HG02970 (cell line): ENCODE results near the gene DCAF4.
"Not testable (repeated sequence)": the region's sequence is repeated elsewhere in the genome, so short reads cannot be mapped to it uniquely, and the experiment has no call there.

ENCODE experiments used
- ATAC-seq: cut with Tn5 transposase; IDR thresholded peaks from one replicate; pipeline ENCODE4 v1.9.1; 2021; ENCODE audit warnings: mild to moderate bottlenecking, moderate library complexity, moderate number of reproducible peaks; ENCODE audit not compliant: unreplicated experiment, low FRiP score

Gene DCAF4

DNA sequence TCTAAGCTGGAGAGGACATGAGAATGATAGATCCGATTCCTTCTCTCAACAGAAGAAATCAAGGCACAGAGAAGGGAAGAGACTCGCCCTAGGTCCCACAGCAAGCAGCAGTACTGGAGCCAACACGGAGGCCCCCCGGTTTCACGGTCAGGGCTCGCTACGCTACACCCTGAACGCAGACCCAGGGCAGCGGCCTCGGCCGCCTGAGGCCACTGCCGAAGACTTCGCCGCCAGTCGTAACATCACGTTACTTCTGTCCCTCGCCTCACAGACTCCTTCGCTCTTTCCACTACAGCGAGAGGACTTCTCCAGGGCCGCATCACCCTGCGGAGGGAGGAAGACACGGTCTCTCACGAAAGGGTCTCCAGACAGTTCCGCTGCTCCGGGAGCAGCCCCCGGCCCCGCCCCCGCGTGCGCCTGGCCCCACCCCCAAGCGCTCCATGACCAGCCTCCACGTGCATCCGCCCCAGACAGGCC lies 411 bp upstream of the DCAF4 start:
- ATAC-seq, result peak; percentile 4

DNA sequence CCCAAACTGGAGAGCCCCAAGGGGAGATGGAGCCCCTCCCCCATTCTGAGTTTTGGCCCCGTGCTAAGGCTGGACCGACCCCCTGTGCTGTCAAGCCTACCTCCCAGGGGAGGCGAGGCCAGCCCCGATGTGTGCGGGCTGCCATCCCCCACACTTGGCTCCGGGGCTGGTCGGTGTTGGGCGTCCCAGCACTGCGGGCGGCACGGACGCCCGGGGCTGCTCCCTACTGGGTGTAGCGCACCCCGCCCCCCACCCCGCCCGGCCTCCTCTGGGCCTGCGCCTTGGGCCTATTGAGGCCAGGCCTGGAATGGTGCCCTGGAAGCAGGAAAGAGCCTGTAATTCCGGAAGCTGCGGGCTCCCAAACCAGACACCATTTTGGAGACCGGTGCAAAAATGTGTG lies 2.6 kb downstream of the DCAF4 start:
- ATAC-seq, result no peak

DNA sequence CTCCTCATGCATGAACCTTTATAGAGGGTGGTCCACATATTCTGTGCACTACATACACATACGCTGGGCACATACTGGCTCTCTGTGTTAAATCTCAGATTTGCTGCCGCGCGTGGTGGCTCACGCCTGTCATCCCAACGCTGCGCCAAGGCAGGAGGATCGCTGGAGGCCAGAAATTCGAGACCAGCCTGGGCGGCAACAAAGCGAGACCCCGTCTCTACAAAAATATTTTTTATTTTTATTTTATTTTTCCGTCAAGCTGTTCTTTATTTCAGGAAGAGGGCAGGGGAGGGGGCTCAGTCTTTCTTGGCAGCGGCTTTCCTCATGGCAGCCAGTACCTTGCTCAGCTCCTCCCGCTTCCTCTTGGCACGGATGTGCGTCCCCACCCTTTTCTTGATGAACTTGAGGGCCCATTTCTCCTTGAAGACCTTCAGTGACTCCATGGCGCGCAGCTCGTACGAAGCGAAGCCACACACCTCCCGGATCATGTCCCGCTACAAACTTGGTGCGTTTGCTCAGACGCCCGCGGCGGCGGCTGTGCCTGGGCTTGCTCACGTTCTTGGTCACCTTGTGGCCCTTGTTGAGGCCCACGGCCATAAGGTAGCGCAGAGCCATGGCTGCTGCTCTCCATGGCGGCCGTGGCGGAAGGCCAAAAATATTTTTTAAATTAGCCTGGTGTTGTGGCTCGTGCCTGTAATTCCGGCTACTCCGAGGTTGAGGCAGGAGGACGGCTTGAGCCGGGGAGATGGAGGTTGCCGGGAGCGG lies 3.2 kb downstream of the DCAF4 start:
- ATAC-seq, result no peak

DNA sequence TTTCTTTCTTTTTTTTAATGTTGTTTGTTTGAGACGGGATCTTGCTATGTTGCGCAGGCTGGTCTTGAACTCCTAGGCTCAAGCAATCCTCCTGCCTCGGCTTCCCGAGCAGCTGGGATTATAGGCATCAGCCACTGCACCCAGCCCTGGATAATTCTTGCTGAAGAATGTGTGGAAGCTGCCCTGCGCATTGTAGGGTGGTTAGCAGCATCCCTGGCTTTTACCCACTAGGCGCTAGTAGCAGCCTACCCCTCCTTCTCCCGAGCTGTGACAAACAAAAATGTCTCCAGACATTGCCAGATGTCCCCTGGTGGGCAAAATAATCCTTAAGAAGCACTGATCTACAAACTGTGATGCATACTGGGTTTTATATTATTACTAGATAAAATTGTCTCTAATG lies 6.6 kb downstream of the DCAF4 start:
- no peak for ATAC-seq

DNA sequence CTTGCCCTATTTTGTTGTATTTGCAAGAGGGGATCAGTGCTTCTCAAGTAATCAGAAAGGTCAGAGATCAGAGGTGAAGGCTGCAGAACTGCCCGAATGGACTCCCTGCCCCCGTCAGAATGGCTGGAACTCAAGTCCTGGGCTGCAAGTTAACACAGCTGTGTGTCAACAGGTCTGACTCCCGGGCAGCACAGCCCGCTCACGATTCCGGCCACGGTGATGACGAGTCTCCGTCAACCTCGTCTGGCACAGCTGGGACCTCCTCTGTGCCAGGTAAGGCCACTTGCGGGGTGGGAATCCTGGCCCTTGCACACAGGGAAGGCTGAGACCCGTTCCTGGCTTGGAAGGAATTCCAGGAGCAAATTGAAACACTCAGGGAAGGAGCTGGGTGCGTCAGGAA lies 13.4 kb downstream of the DCAF4 start:
- no peak for ATAC-seq

DNA sequence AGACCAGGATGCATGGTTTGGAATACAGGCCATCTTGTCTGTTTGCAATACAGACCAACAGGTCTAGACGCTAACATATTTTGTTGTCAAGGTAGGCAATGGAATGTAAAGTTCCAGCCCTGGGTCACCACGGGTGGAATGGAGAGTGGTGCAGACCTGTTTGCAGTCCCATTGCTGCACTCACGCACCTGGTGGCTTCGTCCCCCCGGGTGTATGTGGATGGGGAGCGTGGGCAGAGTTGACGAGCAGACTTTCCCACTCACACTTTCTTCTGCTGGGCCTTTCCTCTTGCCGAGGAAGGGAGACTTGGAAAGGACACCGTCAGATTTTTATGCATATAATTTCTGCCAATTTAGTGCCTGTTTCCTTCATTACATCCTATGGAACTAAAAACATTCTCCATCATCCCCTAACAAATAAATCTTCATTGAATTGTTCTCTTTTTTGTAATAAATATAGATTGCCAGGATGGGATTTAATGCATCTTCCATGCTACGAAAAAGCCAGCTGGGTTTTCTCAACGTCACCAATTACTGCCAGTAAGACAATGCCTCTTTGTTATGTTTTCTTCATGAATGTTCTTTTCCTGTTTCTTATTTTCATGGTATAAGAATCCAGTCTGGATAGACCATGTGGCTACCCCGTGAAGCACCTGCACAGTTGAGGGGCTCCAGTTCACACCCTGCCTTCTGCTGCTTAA lies 15.2 kb downstream of the DCAF4 start:
- ATAC-seq, result no peak

DNA sequence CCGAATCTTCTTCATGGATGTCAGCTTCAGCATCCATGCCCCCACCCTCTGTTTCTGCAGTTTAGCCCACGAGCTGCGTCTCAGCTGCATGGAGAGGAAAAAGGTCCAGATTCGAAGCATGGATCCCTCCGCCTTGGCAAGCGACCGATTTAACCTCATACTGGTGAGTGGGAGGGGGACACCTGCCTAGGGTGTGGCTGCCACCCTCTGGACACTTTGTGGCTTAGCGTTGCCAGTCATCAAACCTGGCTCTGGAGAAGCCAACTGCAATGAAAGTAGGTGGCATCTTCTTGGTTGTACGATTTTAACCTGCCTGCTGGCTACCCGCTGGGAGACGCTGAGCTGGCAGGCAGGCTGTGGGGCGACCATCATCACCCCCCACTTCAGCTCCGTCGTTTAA lies 16.7 kb downstream of the DCAF4 start:
- ATAC-seq, result no peak

DNA sequence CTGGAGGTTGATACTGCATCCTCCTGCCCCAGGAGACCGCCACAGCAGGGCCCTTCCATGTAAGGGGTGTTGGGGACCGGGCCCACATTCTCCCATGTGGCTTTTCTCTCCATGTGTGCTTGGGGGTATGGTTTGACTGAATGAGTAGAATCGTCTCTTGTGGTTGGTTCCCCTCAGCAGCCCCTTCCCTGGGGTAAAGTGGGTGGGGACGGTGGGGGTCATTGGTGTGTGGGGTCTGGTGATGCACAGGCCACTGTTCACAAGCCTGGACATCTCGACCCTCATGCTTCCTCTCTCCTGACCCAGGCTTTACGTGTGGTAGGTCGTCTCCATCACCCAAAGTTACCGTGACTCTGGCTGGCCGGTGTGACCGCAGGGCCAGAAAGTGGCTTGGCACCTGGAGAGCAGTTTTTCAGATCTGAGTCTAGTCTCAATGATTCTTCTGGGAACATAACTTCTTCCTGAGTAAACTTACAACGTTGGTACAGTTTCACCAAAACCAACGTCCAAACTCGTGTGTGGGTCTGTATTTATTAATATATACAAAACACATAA lies 17.7 kb downstream of the DCAF4 start:
- no peak for ATAC-seq

DNA sequence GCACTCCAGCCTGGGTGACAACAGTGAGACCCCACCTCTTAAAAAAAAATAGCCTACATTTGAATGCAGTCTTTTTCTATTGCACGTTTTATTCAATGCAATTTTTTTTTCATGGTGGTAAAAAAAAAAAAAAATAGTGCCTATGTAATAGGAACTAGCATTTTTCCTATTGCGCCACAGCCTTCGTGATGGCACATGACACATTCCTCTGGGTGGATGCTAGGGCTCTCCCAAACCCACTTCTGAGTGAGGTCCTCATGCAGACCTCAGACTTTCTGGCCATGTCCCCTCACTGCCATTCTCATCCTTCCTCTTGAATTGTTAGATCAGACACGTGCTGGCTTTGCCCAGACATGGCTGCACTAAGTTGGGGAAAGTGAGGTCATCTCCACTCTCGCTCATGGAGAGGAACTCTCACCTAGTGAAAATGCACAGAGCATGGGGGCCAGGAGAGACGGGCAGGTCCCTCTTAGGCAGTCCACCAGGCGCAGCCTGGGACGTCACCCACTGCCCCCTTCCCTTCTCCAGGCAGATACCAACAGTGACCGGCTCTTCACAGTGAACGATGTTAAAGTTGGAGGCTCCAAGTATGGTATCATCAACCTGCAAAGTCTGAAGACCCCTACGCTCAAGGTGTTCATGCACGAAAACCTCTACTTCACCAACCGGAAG lies 19.2 kb downstream of the DCAF4 start:
- no peak for ATAC-seq

DNA sequence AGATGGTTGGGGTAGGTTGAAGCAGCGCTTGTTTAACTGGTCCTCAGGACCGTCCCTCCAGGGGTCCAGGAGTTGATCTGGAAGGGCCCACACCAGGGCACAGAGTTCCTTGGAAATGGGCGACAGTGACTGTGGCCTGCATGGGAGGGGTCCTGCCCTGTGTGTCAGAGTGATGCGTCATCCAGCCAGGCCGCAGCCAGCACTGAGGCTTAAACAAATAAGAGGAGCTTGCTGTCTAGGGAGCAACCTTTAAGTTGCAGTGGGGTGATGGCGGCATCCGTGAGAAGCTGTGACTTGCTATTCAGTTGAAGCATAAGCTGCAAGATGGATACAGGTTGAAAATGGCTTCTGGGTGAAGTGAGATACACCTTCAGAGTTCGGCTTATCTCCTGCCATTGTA lies 20.2 kb downstream of the DCAF4 start:
- no peak for ATAC-seq

DNA sequence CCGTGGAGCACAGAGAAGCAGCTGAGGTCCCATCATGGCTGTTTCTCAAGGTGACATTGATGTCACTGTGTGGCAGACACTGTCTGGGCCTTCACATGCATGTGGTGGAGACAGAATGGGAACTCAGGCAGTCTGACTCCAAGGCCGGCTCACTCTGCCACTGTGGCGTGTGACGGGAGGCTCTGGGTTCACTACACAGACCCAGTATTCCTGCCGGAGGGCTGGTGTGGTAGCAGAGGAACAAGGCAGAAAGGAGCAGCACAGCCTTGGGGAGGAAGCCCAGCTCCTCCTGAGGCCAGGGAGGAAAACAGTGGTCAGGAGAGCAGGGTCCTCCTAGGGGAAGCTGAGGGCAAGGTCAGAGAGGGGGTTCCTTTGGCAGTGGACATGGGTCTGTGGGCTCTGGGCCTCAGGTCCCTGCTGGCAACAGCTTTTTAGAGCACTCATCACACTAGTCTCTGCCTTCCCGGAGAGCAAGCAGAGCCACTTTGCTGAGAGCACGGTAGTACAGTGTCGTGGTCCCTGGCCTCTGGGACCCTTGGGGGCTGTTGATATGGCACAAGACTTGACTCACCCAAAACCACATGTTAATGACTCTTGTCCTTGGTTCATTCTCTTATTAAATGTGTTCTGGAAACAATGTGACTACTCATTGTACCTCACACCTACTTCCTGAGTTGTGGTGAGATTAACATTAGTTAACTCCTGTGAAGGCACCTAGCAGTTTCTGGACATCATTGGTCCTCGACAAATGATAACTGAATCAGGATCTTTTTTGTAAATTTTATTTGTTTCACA lies 21.3 kb downstream of the DCAF4 start:
- ATAC-seq, result no peak

DNA sequence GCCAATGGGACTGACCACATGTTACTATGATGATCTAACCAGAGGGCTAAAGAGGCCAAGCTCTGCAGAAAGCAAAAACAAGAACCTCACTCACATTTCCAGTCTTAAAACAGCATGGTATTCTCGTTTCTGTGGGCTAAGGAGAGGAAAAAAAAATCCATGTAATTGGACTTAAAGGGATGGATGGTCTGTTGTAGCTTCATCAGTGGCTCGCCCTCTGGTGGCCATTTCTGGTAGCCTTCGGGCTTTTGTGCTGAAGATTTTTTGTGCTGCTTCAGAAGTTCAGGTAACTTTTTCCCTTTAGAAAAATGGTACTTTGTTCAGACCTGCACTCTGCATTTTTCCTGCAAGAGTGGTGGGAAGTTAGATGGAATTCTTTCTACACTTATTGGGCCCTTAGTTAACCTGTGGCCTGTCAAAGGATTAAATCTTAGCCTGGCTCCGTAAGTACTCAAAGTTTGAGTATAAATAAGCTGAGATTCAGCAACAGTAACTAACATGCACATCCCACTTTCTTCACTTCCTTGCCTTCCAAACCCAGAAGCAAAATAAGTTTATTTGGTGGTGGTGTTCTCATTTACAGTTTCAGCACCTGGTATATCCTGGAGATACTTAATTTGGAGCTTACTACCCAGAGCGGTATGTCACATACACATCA lies 22.3 kb downstream of the DCAF4 start:
- no peak for ATAC-seq

DNA sequence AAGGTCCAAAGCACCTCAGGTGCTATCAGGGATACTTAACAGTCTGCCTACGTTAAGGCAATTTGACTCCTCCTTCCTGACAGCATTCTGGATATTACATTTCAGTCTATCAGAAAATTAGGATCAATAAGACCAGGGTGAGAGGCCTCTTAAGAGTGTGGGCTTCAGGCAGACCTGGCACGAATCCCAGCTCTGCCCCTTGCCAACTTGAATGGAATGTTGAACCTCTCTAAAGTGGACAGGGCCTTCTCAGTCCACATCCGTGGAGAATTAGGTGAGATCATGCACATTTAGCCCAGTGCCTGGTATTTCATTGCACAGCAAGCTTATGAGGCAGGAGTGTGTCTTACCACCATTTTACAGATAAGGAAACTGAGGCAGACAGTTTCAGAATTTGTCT lies 25.9 kb downstream of the DCAF4 start:
- ATAC-seq, result no peak

DNA sequence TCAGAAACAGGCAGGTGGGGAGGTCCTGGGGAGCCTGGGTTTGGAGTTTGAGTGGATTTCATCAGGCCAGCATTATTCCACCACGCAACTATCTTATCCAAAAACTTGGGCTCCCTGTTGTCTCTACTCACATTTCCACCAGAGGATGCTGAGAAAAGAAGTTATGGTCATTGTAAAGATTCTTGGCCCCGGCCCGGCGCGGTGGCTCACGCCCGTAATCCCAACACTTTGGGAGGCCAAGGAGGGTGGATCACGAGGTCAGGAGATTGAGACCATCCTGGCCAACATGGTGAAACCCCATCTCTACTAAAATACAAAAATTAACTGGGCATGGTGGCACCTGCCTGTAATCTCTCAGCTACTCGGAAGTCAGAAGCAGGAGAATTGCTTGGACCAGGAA lies 30.5 kb downstream of the DCAF4 start:
- not testable (repeated sequence) for ATAC-seq

DNA sequence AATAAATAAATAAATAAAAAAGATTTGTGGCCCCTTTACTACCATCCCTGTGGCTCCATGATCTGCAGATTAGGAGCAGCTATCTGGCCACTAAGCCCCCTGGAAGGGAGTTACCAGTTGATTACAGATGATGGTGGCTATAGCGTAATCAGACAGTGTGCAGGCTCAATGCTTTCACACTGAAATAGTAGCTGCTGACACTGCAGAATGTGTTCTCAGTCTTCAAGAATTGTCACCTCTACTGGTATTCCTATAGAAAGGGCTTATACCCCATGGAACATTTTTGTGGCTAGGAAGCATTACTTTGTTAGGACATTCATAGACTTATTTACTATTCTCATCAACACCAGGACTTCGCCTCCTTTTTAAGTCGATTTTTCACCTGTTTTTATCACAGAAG lies 30.9 kb downstream of the DCAF4 start:
- ATAC-seq, result no peak

DNA sequence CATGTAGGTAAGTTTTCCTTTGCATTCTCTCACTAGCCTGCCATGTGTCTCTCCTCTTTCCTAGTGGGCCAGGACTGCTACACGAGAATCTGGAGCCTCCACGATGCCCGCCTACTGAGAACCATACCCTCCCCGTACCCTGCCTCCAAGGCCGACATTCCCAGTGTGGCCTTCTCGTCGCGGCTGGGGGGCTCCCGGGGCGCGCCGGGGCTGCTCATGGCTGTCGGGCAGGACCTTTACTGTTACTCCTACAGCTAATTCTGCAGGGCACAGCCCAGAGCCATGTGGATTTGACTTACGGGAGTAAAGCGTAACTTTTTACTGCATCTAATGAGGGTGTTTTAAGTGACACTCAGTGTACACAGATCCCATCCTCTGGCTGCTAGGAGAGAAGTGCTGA lies 32.3 kb downstream of the DCAF4 start:
- no peak for ATAC-seq

DNA sequence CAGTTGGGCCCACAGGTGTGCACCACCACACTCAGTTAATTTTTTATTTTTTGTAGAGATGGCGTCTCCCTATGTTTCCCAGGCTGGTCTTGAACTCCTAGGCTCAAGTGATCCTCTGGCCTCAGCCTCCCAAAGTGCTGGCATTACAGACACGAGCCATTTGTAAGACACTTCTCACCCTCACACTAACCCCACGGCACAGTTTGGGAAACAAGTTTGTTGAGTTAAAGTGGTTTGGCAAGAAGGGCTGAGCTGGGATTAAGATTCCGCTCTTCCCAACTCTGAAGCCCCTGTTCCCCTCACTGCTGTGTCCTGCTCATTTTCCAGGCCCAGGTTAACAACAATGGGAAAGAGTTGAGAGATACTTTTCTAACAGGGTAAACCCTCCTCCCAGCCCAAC lies 34.8 kb downstream of the DCAF4 start:
- not testable (repeated sequence) for ATAC-seq

DNA sequence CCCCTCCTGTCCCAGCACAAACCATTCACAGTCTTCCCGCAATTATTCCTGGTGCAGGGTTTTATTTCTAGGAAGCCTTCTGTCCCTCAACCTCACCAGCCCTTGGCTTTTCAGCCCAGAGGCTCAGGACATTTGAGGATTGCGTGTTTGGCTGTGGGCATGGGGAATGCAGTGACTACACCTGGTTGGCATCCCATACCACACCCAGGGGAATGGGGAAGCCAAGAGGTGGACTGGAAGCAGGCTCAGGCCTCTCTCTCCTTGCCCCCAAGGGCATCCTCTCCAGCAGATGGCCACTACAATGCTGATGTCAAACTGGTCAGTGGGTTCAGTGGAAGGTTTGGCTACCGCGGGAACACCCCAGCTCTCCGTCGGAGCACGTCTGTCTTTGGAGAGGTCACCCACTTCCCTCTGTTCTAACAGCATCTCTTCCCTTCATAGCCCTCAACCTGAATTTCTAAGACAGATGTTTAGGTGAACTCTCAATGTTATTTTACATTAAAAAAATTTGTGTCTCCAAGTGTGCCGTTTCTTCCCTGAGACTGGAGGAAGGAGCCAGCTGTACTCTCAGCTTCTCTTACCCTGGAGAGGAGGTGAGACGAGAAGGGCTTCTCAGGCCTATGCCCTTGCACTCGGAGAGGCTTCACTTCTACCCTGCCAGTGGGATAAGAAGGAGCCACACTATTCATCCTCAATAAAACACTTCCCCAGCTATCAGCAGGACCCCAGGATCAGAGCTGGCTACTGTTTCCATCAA lies 35.5 kb downstream of the DCAF4 start:
- ATAC-seq, result no peak

DNA sequence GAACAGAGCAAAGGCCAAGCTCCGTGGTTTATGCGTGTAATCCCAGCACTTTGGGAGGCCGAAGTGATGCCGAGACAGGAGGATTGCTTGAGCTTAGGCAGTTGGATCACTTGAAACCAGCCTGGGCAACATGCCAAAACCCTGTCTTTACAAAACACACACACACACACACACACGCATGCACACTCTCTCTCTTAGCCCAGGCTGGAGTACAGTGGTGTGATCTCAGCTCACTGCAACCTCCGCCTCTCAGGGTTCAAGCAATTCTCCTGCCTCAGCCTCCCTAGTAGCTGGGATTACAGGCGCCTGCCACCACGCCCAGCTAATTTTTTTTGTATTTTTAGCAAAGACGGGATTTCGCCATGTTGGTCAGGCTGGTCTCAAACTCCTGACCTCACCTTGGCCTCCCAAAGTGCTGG lies 36.1 kb downstream of the DCAF4 start:
- not testable (repeated sequence) for ATAC-seq
